IMR-90 (cell line): ENCODE results near the gene FABP6. TPM values are rescaled to one million over a fixed set of nuclear protein-coding genes. Genes with fewer than 3 reads are reported as not detected.

Source experiments
- ATAC-seq: fragments of 200-7000 bp; cut with Tn5 transposase; 2 replicates; pipeline ENCODE4 v1.9.1; 2020; ENCODE audit warnings: low read depth, mild to moderate bottlenecking, moderate library complexity
- BruUV-seq: library from RNA; stranded (reverse); fragments of 400-500 nt; replicated peaks from 2 replicates; lab custom pipeline; 2021; lab: Mats Ljungman, UMichigan
- CTCF ChIA-PET: fragments of 300-600 bp; formaldehyde crosslinking; extraction: SDS; loops from one replicate; lab custom pipeline; 2021; ENCODE audit warnings: antibody characterized with exemption; lab: Yijun Ruan, JAX
- POLR2A ChIA-PET: fragments of 300-600 bp; sonication (Branson Sonifier 250); formaldehyde crosslinking; loops from one replicate; lab custom pipeline; 2022; ENCODE audit warnings: antibody characterized with exemption; ENCODE audit not compliant: unreplicated experiment; lab: Charles Lee
- DNase-seq: peaks from one replicate; pipeline ENCODE4 v3.0.0; 2013
- H2AFZ ChIP-seq: replicated peaks from 2 replicates; pipeline ENCODE3; 2013; ENCODE audit warnings: low read length, mild to moderate bottlenecking; ENCODE audit not compliant: poor library complexity
- H2AK5ac ChIP-seq: 2 replicates; pipeline ENCODE4 v1.6.1; 2013; ENCODE audit warnings: low read depth, low read length, inconsistent platforms
- H2AK9ac ChIP-seq: replicated peaks from 2 replicates; pipeline ENCODE3; 2013; ENCODE audit warnings: mild to moderate bottlenecking, low read depth, low read length, moderate library complexity; ENCODE audit not compliant: poor library complexity
- H2BK120ac ChIP-seq: 2 replicates; pipeline ENCODE4 v1.6.1; 2013; ENCODE audit warnings: low read depth, low read length, inconsistent platforms
- H2BK15ac ChIP-seq: 3 replicates; pipeline ENCODE4 v1.6.1; 2013; ENCODE audit warnings: low read depth, low read length, inconsistent platforms
- H2BK20ac ChIP-seq: 2 replicates; pipeline ENCODE4 v1.6.1; 2013; ENCODE audit warnings: low read depth, mild to moderate bottlenecking, inconsistent platforms, low read length, moderate library complexity
- H2BK5ac ChIP-seq: 2 replicates; pipeline ENCODE4 v1.6.1; 2013; ENCODE audit warnings: mild to moderate bottlenecking, low read depth, low read length, inconsistent platforms; ENCODE audit not compliant: poor library complexity, severe bottlenecking
- H3K14ac ChIP-seq: replicated peaks from 2 replicates; pipeline ENCODE4 v1.6.1; 2013; ENCODE audit warnings: low read depth, low read length, inconsistent platforms
- H3K18ac ChIP-seq: 2 replicates; pipeline ENCODE4 v1.6.1; 2013; ENCODE audit warnings: low read depth, low read length, control low read depth
- H3K23ac ChIP-seq: 2 replicates; pipeline ENCODE4 v1.6.1; 2013; ENCODE audit warnings: low read depth, low read length, inconsistent platforms
- H3K27ac ChIP-seq: 2 replicates; pipeline ENCODE4 v1.5.1; 2013; ENCODE audit warnings: mild to moderate bottlenecking, control low read depth, low read length; ENCODE audit not compliant: insufficient read depth
- H3K27me3 ChIP-seq: 2 replicates; pipeline ENCODE4 v1.6.1; 2013; ENCODE audit warnings: low read length; ENCODE audit not compliant: control insufficient read depth, insufficient read depth
- H3K36me3 ChIP-seq: 2 replicates; pipeline ENCODE4 v1.6.1; 2013; ENCODE audit warnings: low read length, mixed read lengths; ENCODE audit not compliant: control insufficient read depth, insufficient read depth
- H3K4ac ChIP-seq: 2 replicates; pipeline ENCODE4 v1.6.1; 2013; ENCODE audit warnings: low read depth, low read length, inconsistent platforms
- H3K4me1 ChIP-seq: 2 replicates; pipeline ENCODE4 v1.6.1; 2013; ENCODE audit warnings: low read length, mixed read lengths; ENCODE audit not compliant: control insufficient read depth, insufficient read depth
- H3K4me2 ChIP-seq: 2 replicates; pipeline ENCODE4 v1.6.1; 2013; ENCODE audit warnings: low read depth, mild to moderate bottlenecking, control low read depth, low read length, moderate library complexity
- H3K4me3 ChIP-seq: 2 replicates; pipeline ENCODE4 v1.5.1; 2013; ENCODE audit warnings: low read depth, mild to moderate bottlenecking, control low read depth, low read length, moderate library complexity; ENCODE audit not compliant: insufficient read depth
- H3K56ac ChIP-seq: 2 replicates; pipeline ENCODE4 v1.6.1; 2013; ENCODE audit warnings: low read length, inconsistent platforms; ENCODE audit not compliant: insufficient read depth; ENCODE audit errors: extremely low read depth
- H3K79me1 ChIP-seq, 2 experiments: 2 replicates each; pipeline ENCODE4 v1.6.1; 2013; ENCODE audit warnings: low read length in 2 of 2, inconsistent platforms in 1 of 2, low read depth in 1 of 2
- H3K9ac ChIP-seq: 2 replicates; pipeline ENCODE4 v1.6.1; 2013; ENCODE audit warnings: low read depth, low read length, control low read depth
- H3K9me1 ChIP-seq: 2 replicates; pipeline ENCODE4 v1.6.1; 2013; ENCODE audit warnings: low read length, inconsistent platforms; ENCODE audit not compliant: insufficient read depth
- H3K9me3 ChIP-seq: 2 replicates; pipeline ENCODE4 v1.6.1; 2013; ENCODE audit warnings: low read length; ENCODE audit not compliant: control insufficient read depth, insufficient read depth
- H4K20me1 ChIP-seq: 2 replicates; pipeline ENCODE4 v1.6.1; 2013; ENCODE audit warnings: low read length, inconsistent platforms; ENCODE audit not compliant: insufficient read depth
- H4K5ac ChIP-seq: 2 replicates; pipeline ENCODE4 v1.6.1; 2013; ENCODE audit warnings: mild to moderate bottlenecking, low read depth, low read length, control low read depth
- H4K8ac ChIP-seq, 2 experiments: 2 replicates each; pipeline ENCODE4 v1.6.1; 2013; ENCODE audit warnings: low read depth in 2 of 2, low read length in 2 of 2, control low read depth in 1 of 2, inconsistent platforms in 1 of 2
- H4K91ac ChIP-seq: 2 replicates; pipeline ENCODE4 v1.6.1; 2013; ENCODE audit warnings: low read depth, low read length, inconsistent platforms; ENCODE audit not compliant: insufficient read depth
- MXI1 ChIP-seq: IDR thresholded peaks from 2 replicates; pipeline ENCODE4 v1.6.1; 2012; ENCODE audit warnings: low read depth, mild to moderate bottlenecking, low read length, moderate library complexity, borderline replicate concordance
- WGBS, 2 experiments: methylation state at CpG; one replicate each; pipeline versions ENCODE4 v1.1.5 to v1.1.7; 2013; ENCODE audit warnings: missing lambda C conversion rate in 2 of 2; ENCODE audit not compliant: insufficient read length in 1 of 2; ENCODE audit errors: extremely low coverage in 2 of 2; 5-methylcytosine and 5-hydroxymethylcytosine counted together
- dilution Hi-C: fragments of 300-500 bp; cut with HindIII; formaldehyde crosslinking; loops from one replicate; pipeline ENCODE4 v1.14.3; 2018; ENCODE audit warnings: low sequenced_read_pairs; ENCODE audit not compliant: unreplicated experiment
- in situ Hi-C: fragments of 300-500 bp; cut with MboI; formaldehyde crosslinking; loops from 3 replicates; pipeline ENCODE4 v1.14.3; 2019; ENCODE audit warnings: low sequenced_read_pairs, inconsistent platforms, mixed read lengths
- intact Hi-C: fragments of 100-400 bp; cut with micrococcal nuclease; formaldehyde crosslinking; loops from 2 replicates; pipeline ENCODE4 v1.10.0; 2022
- polyA plus RNA-seq, 3 experiments: library from polyadenylated mRNA; depleted of rRNA; stranded (reverse); fragments of >200 nt; gene quantifications; 2 replicates each; pipeline ENCODE4 v1.2.3, GENCODE V29; 2012; ENCODE audit warnings: low replicate concordance in 1 of 3
- total RNA-seq: library from RNA; depleted of rRNA; stranded (reverse); fragments of >200 nt; gene quantifications from 2 replicates; pipeline ENCODE4 v1.2.3, GENCODE V29; 2012

Gene FABP6
- total and polyA plus RNA-seq, 2 of the 4 experiments (the other 2 are of a cell fraction) = not detected

DNA sequence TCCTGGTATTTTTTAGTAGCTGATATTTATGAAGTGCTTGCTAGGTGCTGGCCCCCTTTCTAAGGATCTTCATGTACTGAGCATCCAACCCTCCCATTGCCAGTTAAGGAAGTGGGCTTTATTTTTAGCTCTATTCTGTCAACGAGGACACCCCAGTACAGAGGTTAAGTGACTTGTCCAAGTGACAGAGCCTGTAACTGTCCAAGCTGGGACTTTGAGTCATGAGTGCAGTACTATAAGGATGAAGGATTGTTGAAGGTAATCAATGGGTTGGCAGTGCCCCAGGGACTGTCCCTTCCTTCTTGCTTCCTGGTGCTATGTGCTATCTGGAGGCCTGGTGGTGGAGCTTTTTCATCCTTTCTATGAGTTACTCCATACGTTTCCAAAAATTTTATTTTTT lies 18.0 kb upstream of the FABP6 start:
- no peak for TF ChIP-seq MXI1
- POLR2A ChIA-PET = no interaction called here

More for the DNA sequence above, 18.0 kb upstream of the FABP6 start:
- WGBS, 2 experiments = 80% methylated on average over 1 of the region's 2 CpGs; no CpG with 5 or more reads in 1 of the 2 experiments
- in situ Hi-C loops (no loop called here), dilution Hi-C loops (no loop called here), intact Hi-C loops (no loop called here)
- Histone ChIP-seq H3K9me1 (no peaks in the 10 kb centered on the region), H3K14ac (no peak overlapping the region), H3K9ac (no peak overlapping the region), H2AK9ac (no peak overlapping the region), H3K56ac (no peak overlapping the region), H4K91ac (no peak overlapping the region), H3K4me3 (no peak overlapping the region), H2AK5ac (no peak overlapping the region), H3K4me2 (no peak overlapping the region), H4K8ac (no peak overlapping the region), H4K5ac (no peak overlapping the region), H3K27me3 (peaks cover 13% of the 10 kb centered on the region), H3K23ac (no peak overlapping the region), H2BK5ac (no peak overlapping the region), H2BK20ac (no peak overlapping the region), H2BK15ac (no peak overlapping the region), H3K18ac (no peak overlapping the region), H3K9me3 (no peaks in the 10 kb centered on the region), H4K20me1 (no peaks in the 10 kb centered on the region), H3K4ac (no peak overlapping the region), H3K79me1 (no peaks in the 10 kb centered on the region), H3K36me3 (no peaks in the 10 kb centered on the region), H2AFZ (no peak overlapping the region), H3K4me1 (no peaks in the 10 kb centered on the region), H2BK120ac (no peak overlapping the region), H3K27ac (no peak overlapping the region)
- ATAC-seq (no peak), DNase-seq (no peak)
- CTCF ChIA-PET = no interaction called here
- no TSS peak for BruUV-seq
